GM21367 (cell line): ENCODE measurements around the gene RBM47.

ENCODE experiments used
- ATAC-seq: cut with Tn5 transposase; IDR thresholded peaks from one replicate; pipeline ENCODE4 v1.9.1; 2021; ENCODE audit not compliant: unreplicated experiment

RBM47 gene

DNA sequence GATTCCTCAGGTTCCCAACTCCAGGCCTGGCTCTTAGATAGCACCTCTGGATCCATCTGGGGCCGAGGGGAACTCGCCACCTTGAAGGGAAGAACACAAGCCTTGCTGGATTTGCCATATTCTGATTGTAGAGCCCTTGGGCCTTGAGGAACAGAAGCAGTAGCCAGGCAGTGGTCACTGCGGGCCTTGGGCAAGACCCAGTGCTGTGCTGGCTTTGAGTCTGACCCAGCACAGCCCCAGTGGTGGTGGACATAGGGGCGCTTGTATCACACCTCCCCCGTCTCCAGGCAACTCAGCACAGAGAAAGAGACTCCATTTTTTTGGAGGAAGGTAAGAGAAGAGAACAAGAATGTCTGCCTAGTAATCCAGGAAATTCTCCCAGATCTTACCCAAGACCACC lies 249.0 kb downstream of the RBM47 start:
- ATAC-seq, result no peak

DNA sequence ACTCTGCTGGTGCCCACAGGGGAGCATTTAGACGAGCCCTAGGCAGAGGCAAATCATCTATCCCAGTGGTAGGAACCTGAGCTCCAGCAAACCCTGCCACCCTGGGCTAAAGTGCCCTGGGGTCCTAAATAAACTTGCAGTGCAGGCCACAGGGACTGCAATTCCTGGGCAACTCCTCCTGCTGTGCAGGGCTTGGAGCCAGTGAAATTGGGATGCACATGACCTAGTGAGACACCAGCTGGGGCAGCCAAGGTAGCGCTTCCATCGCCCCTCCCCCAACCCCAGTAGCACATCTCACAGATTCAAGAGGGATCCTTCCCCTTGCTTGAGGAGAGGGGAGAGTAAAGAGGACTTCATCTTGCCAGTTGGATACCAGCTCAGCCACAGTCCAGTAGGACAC lies 250.4 kb downstream of the RBM47 start:
- no peak for ATAC-seq

DNA sequence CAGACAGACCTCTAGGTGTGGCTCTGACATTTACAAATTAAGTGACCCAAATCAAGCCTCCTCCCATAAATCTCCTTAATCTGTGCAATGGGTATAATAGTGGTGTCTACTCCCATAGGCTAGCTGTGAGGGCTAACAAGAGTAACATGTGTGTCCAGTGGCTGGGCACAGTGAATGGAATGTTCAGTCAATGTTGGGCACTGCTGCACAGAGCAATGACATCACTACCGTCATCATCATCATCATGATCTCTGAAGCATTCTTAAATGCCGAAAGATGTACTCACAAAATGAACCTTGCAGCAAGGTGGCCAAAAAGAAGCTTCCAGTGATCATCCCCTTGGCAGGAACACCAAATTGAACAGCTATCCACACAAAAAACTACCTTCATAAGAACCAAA lies 251.0 kb downstream of the RBM47 start:
- ATAC-seq, result no peak

DNA sequence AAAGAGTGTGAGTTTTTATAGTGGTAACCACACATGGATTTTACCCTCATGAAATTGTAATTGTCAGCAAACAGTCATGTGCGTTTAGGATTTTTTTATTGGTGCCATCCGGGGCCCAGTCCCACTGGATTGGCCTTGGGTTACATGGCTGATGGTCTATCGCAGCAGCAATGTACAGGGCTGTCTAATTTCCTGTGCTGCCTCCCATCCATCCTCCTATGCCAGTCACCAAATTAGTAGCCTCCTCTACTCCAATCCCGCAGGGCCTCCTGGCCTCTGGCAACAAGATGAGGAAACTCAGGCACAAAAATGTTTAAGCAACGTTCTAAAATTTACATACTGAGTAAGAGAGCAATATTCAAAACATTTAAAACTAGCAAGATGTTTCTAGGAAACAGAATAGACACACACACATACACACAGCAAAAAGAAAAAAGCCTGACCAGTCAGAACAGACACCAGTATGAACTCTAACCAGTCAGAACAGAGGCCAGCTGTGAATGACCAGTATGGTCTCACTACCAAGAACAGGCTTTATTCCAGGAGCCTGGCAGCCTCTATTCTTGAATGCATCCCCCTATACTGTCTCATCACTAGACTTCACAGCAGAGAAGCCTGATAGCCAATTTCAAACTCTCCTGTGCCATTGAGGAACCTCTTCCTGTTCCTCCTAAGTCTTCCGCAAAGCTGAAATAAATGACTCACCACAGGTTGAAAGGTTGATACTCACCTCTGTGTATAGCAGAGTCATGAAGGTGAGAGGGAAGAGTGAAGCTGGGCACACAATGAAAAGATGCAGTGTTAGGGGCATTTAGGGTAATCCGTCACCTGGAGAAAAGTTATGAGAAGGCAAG lies 251.9 kb downstream of the RBM47 start:
- no peak for ATAC-seq

DNA sequence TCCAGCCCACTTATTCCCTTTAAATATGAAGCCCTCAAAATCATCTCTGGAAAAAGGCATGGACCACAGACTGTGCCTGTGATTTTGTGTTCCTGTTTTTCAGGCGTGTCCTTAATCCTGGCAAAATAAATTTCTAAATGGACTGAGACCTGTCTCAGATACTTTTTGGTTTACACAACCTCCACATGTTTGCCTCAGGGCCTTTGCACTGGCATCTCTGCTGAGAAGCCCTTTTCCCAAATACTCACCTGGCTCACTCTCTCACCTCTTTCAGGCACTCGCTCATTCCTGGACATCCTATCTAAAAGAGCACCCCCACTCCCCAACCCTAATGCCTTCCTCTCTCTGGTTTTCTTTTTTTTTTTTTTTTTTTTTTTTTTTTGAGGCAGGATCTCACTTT lies 254.0 kb downstream of the RBM47 start:
- no peak for ATAC-seq

DNA sequence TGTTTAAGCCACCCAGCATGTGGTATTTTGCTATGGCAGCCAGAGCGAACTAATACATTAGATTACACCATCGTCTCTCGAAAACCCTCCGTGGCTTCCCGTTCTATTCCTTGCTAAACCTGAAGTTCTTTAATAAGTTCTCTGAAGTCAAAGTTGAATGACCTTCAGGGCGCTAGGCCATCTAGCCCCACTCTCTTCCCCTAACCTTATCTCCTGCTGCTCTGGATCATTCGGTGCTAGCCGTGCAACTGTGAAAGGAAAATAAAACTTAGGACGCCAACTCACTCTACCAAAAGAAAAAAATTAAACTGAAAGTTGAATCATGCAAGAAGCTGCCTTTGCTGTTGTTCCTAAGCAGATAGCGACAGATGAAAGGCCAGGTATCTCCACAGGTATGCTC lies 254.6 kb downstream of the RBM47 start:
- ATAC-seq, result no peak

DNA sequence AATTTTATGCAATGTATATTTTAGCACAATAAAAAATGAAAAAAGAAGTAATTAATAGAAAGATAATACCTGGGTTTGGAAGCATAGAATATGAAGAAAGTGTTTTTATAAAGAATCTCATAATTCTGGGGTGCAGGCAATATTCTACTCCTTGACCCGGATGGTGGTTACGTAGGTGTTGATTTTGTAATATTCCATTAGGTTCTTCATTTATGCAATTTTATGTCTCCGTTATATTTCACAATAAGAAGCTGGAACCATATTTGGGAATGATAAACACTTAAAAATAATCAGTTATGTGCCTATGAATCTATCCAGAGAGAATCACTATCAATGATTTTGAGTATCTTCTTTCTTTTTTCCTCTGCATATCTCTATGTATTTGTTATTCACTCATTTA lies 256.0 kb downstream of the RBM47 start:
- ATAC-seq, result no peak
